GM12872 (cell line): ENCODE results near the gene IFNGR1.

Source experiments
- TF ChIP-seq, protein P1 (sequence below): IDR thresholded peaks from 3 replicates; pipeline ENCODE4 v1.5.1; 2011; ENCODE audit warnings: low read depth, mild to moderate bottlenecking, low read length, moderate library complexity; ENCODE audit not compliant: insufficient read depth

Gene IFNGR1

GRCh38 chr6:137203256-137203655 is 15.9 kb downstream of the IFNGR1 start:
- TF ChIP-seq, protein P1, sequence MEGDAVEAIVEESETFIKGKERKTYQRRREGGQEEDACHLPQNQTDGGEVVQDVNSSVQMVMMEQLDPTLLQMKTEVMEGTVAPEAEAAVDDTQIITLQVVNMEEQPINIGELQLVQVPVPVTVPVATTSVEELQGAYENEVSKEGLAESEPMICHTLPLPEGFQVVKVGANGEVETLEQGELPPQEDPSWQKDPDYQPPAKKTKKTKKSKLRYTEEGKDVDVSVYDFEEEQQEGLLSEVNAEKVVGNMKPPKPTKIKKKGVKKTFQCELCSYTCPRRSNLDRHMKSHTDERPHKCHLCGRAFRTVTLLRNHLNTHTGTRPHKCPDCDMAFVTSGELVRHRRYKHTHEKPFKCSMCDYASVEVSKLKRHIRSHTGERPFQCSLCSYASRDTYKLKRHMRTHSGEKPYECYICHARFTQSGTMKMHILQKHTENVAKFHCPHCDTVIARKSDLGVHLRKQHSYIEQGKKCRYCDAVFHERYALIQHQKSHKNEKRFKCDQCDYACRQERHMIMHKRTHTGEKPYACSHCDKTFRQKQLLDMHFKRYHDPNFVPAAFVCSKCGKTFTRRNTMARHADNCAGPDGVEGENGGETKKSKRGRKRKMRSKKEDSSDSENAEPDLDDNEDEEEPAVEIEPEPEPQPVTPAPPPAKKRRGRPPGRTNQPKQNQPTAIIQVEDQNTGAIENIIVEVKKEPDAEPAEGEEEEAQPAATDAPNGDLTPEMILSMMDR: no peak

DNA sequence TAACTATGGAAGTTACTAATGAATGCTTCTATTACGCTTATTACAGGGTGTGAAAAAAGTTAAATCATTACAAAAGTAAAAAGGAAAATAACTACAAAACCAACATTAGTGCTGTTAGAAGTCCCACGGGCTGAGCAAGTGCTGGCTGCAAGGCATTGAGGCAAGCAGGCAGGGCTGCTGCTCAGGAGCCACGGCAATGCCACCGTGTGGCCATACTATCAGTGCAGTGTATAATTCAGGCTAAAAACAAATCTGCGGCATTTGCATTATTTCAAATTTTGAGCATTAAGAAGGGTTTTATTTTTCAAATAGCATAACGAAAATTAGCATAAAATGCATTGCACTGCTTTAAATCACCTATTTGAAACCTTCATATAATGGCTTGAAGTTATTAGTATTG is 17.1 kb downstream of the IFNGR1 start:
- TF ChIP-seq, protein P1: no peak

DNA sequence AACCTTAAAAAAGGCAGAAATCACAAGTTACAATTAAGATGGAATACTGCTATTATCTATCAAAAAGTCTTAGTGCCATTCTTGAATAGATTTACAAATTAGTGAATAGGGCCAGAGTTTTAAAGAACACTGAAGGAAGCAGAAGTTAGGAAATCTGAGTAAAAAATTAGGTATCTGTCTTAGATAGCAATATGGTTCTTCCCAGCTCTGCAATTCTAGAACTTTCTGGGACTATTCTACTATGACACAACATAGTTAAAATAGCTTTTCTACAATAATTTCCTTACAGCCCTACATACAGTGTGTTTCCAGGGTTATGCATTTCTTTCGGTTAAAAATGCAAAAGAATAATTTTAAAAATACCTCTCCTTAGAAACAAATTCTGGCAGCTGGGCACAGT is 18.2 kb downstream of the IFNGR1 start:
- TF ChIP-seq, protein P1: no peak

- TF ChIP-seq, protein P1: no peak
Observed at GRCh38 chr6:137200288-137200687, 18.9 kb downstream of the IFNGR1 start.

DNA sequence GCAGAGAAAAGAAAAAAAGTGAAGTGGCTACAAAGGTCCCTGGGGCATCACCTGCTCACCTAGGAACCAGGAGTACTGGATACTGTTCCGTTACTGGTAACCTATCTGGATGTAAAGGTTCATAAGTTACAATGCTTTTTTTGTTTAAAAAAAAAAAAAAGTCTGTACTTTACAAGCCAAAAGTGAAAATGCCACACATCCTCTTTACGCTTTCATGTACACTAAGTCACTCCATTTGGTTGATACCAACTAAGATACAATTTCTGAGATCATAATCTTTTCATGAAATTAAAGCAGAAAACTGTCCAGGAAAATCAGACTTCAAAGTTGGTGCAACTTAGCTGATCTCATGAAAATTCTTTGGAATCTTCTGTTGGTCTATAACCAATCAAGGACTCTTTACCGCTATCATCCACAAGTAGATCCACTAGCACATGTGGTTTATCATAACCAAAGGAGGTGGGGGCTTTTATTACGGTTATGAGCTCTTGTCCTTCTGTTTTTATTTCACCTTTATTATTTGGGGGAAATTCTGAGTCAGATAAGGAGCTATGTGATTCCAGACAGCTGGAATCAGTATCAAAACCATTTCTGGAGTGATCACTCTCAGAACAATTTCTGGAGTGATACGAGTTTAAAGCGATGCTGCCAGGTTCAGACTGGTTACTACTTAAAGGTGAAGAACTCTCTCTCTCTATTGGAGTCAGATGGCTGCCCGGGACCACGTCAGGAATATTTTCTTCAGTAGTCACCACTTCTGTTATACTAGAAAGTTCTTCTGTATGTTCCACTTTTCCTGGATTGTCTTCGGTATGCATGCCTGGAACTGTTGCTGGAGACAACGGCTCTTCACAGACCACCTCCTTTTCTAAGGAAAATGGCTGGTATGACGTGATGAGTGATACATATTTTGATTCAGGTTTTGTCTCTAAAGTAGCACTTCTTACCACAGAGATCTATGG is 21.2 kb downstream of the IFNGR1 start:
- TF ChIP-seq, protein P1: no peak

- TF ChIP-seq, protein P1: no peak
Observed at GRCh38 chr6:137193256-137194070, 25.7 kb downstream of the IFNGR1 start.

DNA sequence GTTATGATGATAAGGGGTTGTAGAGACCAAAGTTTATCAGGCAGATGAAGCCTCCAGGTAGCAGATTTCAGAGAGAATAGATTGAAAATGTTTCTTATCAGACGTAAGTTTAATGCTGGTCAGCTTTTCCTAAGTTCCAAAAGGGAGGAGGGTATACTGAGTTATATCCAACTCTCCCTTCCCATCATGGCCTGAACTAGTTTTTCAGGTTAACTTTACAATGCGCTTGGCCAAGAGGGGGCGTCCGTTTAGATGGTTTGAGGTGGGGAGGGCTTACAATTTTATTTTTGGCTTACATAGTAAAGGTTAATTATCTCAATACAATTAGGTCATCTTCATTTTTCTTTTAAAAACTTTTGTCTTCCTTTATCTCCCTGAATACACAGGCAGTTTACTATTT is 26.4 kb downstream of the IFNGR1 start:
- TF ChIP-seq, protein P1: no peak
